SU-DHL-6 (cell line): ENCODE data around the gene BICC1.

Experiments used
- H2AFZ ChIP-seq: fragments of 200-600 bp; sonication (generic); 2 replicates; pipeline ENCODE4 v1.6.1; 2014; ENCODE audit warnings: low read depth, mild to moderate bottlenecking, moderate library complexity, mixed read lengths, antibody characterized with exemption, low read length; ENCODE audit not compliant: severe bottlenecking
- H3F3A ChIP-seq: fragments of 200-600 bp; shearing (Covaris generic); 2 replicates; pipeline ENCODE4 v1.6.0; 2016; ENCODE audit warnings: antibody characterized with exemption, mild to moderate bottlenecking; ENCODE audit not compliant: insufficient read depth
- H3K27ac ChIP-seq: fragments of 200-600 bp; sonication (generic); 2 replicates; pipeline ENCODE4 v1.5.1; 2016; ENCODE audit warnings: low read depth, mild to moderate bottlenecking, low read length, moderate library complexity, mixed read lengths
- H3K27me3 ChIP-seq: fragments of 200-600 bp; sonication (generic), shearing (Covaris generic); 2 replicates; pipeline ENCODE4 v1.6.0; 2014; ENCODE audit warnings: mild to moderate bottlenecking, low read length
- H3K36me3 ChIP-seq: fragments of 200-600 bp; sonication (generic); 2 replicates; pipeline ENCODE4 v1.6.1; 2014; ENCODE audit warnings: mild to moderate bottlenecking, low read length, mixed read lengths
- H3K4me2 ChIP-seq: fragments of 300-600, 200-600 bp; shearing (Covaris generic), sonication (generic); 2 replicates; pipeline ENCODE4 v1.6.0; 2014; ENCODE audit warnings: low read length, low read depth, mild to moderate bottlenecking; ENCODE audit not compliant: poor library complexity, severe bottlenecking
- H3K4me3 ChIP-seq: fragments of 200-600 bp; sonication (generic); 2 replicates; pipeline ENCODE4 v1.5.1; 2014; ENCODE audit warnings: antibody characterized with exemption, low read length, mild to moderate bottlenecking, mixed read lengths; ENCODE audit not compliant: insufficient read depth, poor library complexity, severe bottlenecking
- H3K79me2 ChIP-seq: fragments of 200-600 bp; sonication (generic); 2 replicates; pipeline ENCODE4 v1.6.1; 2014; ENCODE audit warnings: mild to moderate bottlenecking, low read length, moderate library complexity; ENCODE audit not compliant: insufficient read depth
- H3K9ac ChIP-seq: fragments of 200-600 bp; sonication (generic); 2 replicates; pipeline ENCODE4 v1.7.0; 2014; ENCODE audit warnings: mild to moderate bottlenecking, low read length
- H3K9me2 ChIP-seq: fragments of 200-600 bp; sonication (generic); replicated peaks from 2 replicates; pipeline ENCODE4 v1.6.1; 2014; ENCODE audit warnings: low read length; ENCODE audit not compliant: insufficient read depth
- H3K9me3 ChIP-seq: fragments of 200-600 bp; sonication (generic); 2 replicates; pipeline ENCODE4 v1.6.1; 2014; ENCODE audit warnings: low read length, mixed read lengths; ENCODE audit not compliant: insufficient read depth
- H4K20me1 ChIP-seq: fragments of 200-600 bp; sonication (generic); 2 replicates; pipeline ENCODE4 v1.6.1; 2014; ENCODE audit warnings: low read depth, mild to moderate bottlenecking, antibody characterized with exemption, low read length, moderate library complexity, mixed read lengths
- CTCF ChIP-seq: fragments of 200-600 bp; sonication (generic); IDR thresholded peaks from one replicate; pipeline ENCODE4 v1.5.1; 2017; ENCODE audit warnings: antibody characterized with exemption, mild to moderate bottlenecking, low read length, moderate library complexity; ENCODE audit not compliant: insufficient read depth, poor library complexity, severe bottlenecking
- EZH2phosphoT487 ChIP-seq: fragments of 200-600 bp; sonication (generic), shearing (Covaris generic); conservative IDR thresholded peaks from 2 replicates; pipeline ENCODE4 v1.6.1; 2018; ENCODE audit warnings: mild to moderate bottlenecking, antibody characterized with exemption, low read length, moderate library complexity, mixed read lengths

The BICC1 gene

GRCh38 chr10:58715061-58715460 is 202.4 kb downstream of the BICC1 start:
- no peaks in the 10 kb centered on the region for H3K9me2 ChIP-seq

GRCh38 chr10:58718596-58718995 is 205.9 kb downstream of the BICC1 start:
- H3K4me2 ChIP-seq = no peak overlapping the region

More at GRCh38 chr10:58715061-58715460, 202.4 kb downstream of the BICC1 start:
- H4K20me1 ChIP-seq = no peaks in the 10 kb centered on the region
- no peaks in the 10 kb centered on the region for H3F3A ChIP-seq
- H3K79me2 ChIP-seq = no peaks in the 10 kb centered on the region
- H3K27me3 ChIP-seq = no peaks in the 10 kb centered on the region
- H3K36me3 ChIP-seq = no peaks in the 10 kb centered on the region
- H3K9me3 ChIP-seq = no peaks in the 10 kb centered on the region
- no peak overlapping the region for H2AFZ ChIP-seq
- H3K4me3 ChIP-seq = no peak overlapping the region
- TF ChIP-seq EZH2phosphoT487 = no peak
- no peak for TF ChIP-seq CTCF
- H3K9ac ChIP-seq = no peak overlapping the region
- H3K27ac ChIP-seq = no peak overlapping the region
- no peak overlapping the region for H3K4me2 ChIP-seq

GRCh38 chr10:58721601-58722281 is 209.1 kb downstream of the BICC1 start:
- no peaks in the 10 kb centered on the region for H3K9me2 ChIP-seq
- H4K20me1 ChIP-seq = no peaks in the 10 kb centered on the region
- no peaks in the 10 kb centered on the region for H3K36me3 ChIP-seq
- H3K4me3 ChIP-seq = no peak overlapping the region
- no peaks in the 10 kb centered on the region for H3K9me3 ChIP-seq
- H2AFZ ChIP-seq = no peak overlapping the region
- no peak overlapping the region for H3K27ac ChIP-seq
- no peak overlapping the region for H3K4me2 ChIP-seq
- H3F3A ChIP-seq = no peaks in the 10 kb centered on the region
- no peak overlapping the region for H3K9ac ChIP-seq
- H3K27me3 ChIP-seq = no peaks in the 10 kb centered on the region
- no peaks in the 10 kb centered on the region for H3K79me2 ChIP-seq
- no peak for TF ChIP-seq CTCF
- TF ChIP-seq EZH2phosphoT487 = no peak

More at GRCh38 chr10:58718596-58718995, 205.9 kb downstream of the BICC1 start:
- H3K9ac ChIP-seq = no peak overlapping the region
- no peaks in the 10 kb centered on the region for H3K79me2 ChIP-seq
- no peaks in the 10 kb centered on the region for H3K27me3 ChIP-seq
- H3F3A ChIP-seq = no peaks in the 10 kb centered on the region
- no peak for TF ChIP-seq CTCF
- TF ChIP-seq EZH2phosphoT487 = no peak
- no peaks in the 10 kb centered on the region for H3K9me2 ChIP-seq
- no peak overlapping the region for H2AFZ ChIP-seq
- H3K27ac ChIP-seq = no peak overlapping the region
- H3K9me3 ChIP-seq = no peaks in the 10 kb centered on the region
- H3K4me3 ChIP-seq = no peak overlapping the region
- no peaks in the 10 kb centered on the region for H3K36me3 ChIP-seq
- H4K20me1 ChIP-seq = no peaks in the 10 kb centered on the region
